Measurements from ENCODE around the gene USP47.

USP47 gene

GRCh38 chr11:11841723-11842420, at the start of gene USP47:
TSS of gene USP47 (plus strand) at chr11:11841972. CDS start at chr11:11842186, 214 bp downstream.
- H3K4me3 Mint-ChIP-seq = no peak within 1 kb of the TSS
- ATAC-seq (replicated peaks; ENCODE audit: extremely low read depth, poor library complexity, severe bottlenecking) (peak; percentile 86), DNase-seq (ENCODE audit: low spot score in 2 of 2) (peak; percentile 92 to 96)
- no peaks in the 10 kb centered on the region for H3K9me3 Mint-ChIP-seq
- H3K27ac Mint-ChIP-seq (ENCODE audit: low read depth) = no peak within 1 kb of the TSS
- peaks cover 7% of the 10 kb centered on the region for H3K36me3 Mint-ChIP-seq (ENCODE audit: insufficient read depth)
- H3K4me1 Mint-ChIP-seq = no peaks in the 10 kb centered on the region
- peaks cover 21% of the 10 kb centered on the region for H3K27me3 Mint-ChIP-seq

DNA sequence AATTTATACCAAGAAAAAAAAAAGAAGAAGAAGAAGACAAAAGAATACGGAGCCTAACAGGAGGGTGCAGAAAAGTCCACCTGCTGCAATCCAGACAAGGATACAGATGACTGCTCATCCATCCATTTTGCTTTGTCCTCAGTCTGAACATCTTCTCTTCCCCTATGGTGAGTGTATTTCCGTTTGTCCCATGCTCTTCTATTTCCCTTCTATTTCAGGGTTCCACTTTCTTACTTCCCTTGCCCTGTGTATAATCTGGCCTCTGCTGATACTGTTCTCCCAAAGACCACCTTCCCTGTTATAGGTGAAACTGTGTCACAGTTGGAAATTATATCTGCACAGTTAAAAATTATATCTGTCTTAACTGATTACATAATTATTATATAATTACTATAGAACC, 48.7 kb upstream of the USP47 start:
- DNase-seq (ENCODE audit: low spot score in 2 of 2) = no peak
- Mint-ChIP-seq H3K4me3 (no peak overlapping the region), H3K27me3 (peaks cover 32% of the 10 kb centered on the region), H3K27ac (ENCODE audit: low read depth) (no peak overlapping the region), H3K36me3 (ENCODE audit: insufficient read depth) (peaks cover 2% of the 10 kb centered on the region), H3K9me3 (no peaks in the 10 kb centered on the region), H3K4me1 (no peaks in the 10 kb centered on the region)
- no peak for ATAC-seq (replicated peaks; ENCODE audit: extremely low read depth, poor library complexity, severe bottlenecking)

- peak; percentile 62 to 71 for DNase-seq (ENCODE audit: low spot score in 2 of 2)
- Mint-ChIP-seq H3K9me3 (no peaks in the 10 kb centered on the region), H3K4me1 (no peaks in the 10 kb centered on the region), H3K27ac (ENCODE audit: low read depth) (no peak overlapping the region), H3K27me3 (peaks cover 29% of the 10 kb centered on the region), H3K4me3 (no peak overlapping the region), H3K36me3 (ENCODE audit: insufficient read depth) (peaks cover 2% of the 10 kb centered on the region)
- peak; percentile 72 for ATAC-seq (replicated peaks; ENCODE audit: extremely low read depth, poor library complexity, severe bottlenecking)
These were observed 43.0 kb upstream of the USP47 start for GRCh38 chr11:11798586-11799438.

DNA sequence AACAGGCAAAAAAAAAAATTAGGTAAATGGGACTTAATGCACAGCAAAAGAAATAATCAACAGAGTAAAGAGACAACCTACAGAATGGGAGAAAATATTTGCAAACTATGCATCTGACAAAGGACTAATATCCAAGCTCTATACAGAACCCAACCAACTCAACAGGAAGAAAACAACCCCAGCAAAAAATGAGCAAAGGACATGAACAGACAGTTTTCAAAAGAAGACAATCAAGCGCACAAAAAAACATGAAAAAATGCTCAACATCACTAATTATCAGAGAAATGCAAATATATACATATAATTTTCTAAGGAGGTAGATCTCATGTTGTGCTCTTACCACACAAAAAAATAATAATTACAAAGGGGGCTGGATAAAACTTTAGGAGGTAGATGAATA, 36.5 kb upstream of the USP47 start:
- ATAC-seq (replicated peaks; ENCODE audit: extremely low read depth, poor library complexity, severe bottlenecking) (no peak), DNase-seq (ENCODE audit: low spot score in 2 of 2) (no peak)
- Mint-ChIP-seq H3K27ac (ENCODE audit: low read depth) (no peak overlapping the region), H3K36me3 (ENCODE audit: insufficient read depth) (peaks cover 3% of the 10 kb centered on the region), H3K27me3 (no peaks in the 10 kb centered on the region), H3K4me3 (no peak overlapping the region), H3K9me3 (no peaks in the 10 kb centered on the region), H3K4me1 (peaks cover 15% of the 10 kb centered on the region)

GRCh38 chr11:11806074-11806473, 35.7 kb upstream of the USP47 start:
- H3K4me1 Mint-ChIP-seq = peaks cover 15% of the 10 kb centered on the region
- H3K9me3 Mint-ChIP-seq = no peaks in the 10 kb centered on the region
- H3K4me3 Mint-ChIP-seq = no peak overlapping the region
- no peak overlapping the region for H3K27ac Mint-ChIP-seq (ENCODE audit: low read depth)
- DNase-seq (ENCODE audit: low spot score in 2 of 2) = no peak
- peaks cover 3% of the 10 kb centered on the region for H3K36me3 Mint-ChIP-seq (ENCODE audit: insufficient read depth)
- H3K27me3 Mint-ChIP-seq = no peaks in the 10 kb centered on the region
- no peak for ATAC-seq (replicated peaks; ENCODE audit: extremely low read depth, poor library complexity, severe bottlenecking)

DNA sequence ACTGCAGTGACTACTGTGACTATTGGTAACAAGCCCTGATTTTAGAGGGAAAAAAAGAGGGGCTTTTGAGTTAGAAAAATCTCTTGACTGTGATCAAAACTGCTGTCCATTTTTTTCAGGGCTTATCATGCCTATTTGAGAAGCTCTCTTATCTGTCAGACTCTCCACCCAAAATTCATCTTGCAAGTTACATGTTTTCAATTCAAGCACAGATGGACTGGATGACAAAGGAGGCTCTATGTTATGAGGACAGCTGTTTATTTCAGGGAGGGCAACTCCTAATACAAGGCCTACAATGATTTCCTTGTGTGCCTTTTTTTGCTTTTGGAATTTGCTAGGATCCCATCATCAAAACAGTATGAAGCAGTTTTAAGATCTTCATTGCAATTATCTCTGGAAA, 35.2 kb upstream of the USP47 start:
- Mint-ChIP-seq H3K4me3 (no peak overlapping the region), H3K36me3 (ENCODE audit: insufficient read depth) (peaks cover 3% of the 10 kb centered on the region), H3K27me3 (no peaks in the 10 kb centered on the region), H3K27ac (ENCODE audit: low read depth) (no peak overlapping the region), H3K4me1 (peaks cover 15% of the 10 kb centered on the region), H3K9me3 (no peaks in the 10 kb centered on the region)
- ATAC-seq (replicated peaks; ENCODE audit: extremely low read depth, poor library complexity, severe bottlenecking) = no peak
- no peak for DNase-seq (ENCODE audit: low spot score in 2 of 2)

DNA sequence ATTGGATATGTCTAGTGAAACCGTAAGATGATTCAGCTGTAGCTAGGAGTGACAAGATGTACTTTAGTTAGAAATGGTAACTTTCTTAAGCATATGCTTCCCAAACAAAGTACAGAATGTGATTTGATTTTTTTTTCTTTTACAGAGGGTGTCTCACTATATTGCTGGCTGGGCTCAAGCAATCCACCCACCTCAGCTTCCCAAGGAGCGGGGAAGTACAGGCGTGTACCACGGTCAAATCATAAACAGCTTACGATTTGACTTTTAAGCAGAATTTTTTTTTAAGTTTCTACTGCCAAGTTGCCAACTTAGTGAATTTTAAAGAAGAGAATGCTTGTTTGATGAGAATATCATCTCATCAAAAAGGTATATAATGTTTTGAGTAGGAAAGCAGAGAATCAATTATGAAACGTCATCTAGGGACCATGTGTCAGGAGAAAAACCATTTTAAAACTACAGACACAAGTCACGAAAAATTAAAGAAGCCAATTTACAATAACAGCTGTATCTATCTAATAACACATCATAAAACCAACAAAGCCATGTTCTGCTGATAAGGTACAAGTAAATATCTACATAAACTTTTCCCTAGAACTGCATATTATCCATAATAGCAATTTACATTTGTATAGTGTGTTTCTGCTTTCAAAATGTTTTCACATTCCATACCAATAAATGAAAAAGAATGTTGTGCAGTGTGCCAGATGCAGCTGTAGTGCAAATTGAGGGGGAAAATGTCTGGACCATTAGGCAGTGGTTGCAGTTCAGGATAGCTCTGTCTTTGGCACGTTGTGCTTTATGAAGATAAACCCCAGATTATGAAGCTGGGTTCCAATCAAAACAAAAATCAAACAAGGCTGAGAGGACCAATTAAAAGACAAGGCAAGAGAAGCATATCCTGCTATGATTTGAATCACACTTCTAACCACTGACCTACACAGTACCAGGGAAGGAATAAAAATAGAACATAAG, 33.7 kb upstream of the USP47 start:
- H3K4me1 Mint-ChIP-seq = peaks cover 15% of the 10 kb centered on the region
- H3K4me3 Mint-ChIP-seq = no peak overlapping the region
- no peaks in the 10 kb centered on the region for H3K27me3 Mint-ChIP-seq
- ATAC-seq (replicated peaks; ENCODE audit: extremely low read depth, poor library complexity, severe bottlenecking) (no peak), DNase-seq (ENCODE audit: low spot score in 2 of 2) (no peak)
- H3K9me3 Mint-ChIP-seq = no peaks in the 10 kb centered on the region
- no peak overlapping the region for H3K27ac Mint-ChIP-seq (ENCODE audit: low read depth)
- peaks cover 3% of the 10 kb centered on the region for H3K36me3 Mint-ChIP-seq (ENCODE audit: insufficient read depth)

- DNase-seq (ENCODE audit: low spot score in 2 of 2) (no peak), ATAC-seq (replicated peaks; ENCODE audit: extremely low read depth, poor library complexity, severe bottlenecking) (no peak)
- Mint-ChIP-seq H3K36me3 (ENCODE audit: insufficient read depth) (peaks cover 3% of the 10 kb centered on the region), H3K4me3 (no peak overlapping the region), H3K27me3 (no peaks in the 10 kb centered on the region), H3K27ac (ENCODE audit: low read depth) (peak overlapping the region; percentile 16), H3K4me1 (peaks cover 15% of the 10 kb centered on the region), H3K9me3 (no peaks in the 10 kb centered on the region)
These were observed 32.7 kb upstream of the USP47 start for GRCh38 chr11:11808992-11809615.

DNA sequence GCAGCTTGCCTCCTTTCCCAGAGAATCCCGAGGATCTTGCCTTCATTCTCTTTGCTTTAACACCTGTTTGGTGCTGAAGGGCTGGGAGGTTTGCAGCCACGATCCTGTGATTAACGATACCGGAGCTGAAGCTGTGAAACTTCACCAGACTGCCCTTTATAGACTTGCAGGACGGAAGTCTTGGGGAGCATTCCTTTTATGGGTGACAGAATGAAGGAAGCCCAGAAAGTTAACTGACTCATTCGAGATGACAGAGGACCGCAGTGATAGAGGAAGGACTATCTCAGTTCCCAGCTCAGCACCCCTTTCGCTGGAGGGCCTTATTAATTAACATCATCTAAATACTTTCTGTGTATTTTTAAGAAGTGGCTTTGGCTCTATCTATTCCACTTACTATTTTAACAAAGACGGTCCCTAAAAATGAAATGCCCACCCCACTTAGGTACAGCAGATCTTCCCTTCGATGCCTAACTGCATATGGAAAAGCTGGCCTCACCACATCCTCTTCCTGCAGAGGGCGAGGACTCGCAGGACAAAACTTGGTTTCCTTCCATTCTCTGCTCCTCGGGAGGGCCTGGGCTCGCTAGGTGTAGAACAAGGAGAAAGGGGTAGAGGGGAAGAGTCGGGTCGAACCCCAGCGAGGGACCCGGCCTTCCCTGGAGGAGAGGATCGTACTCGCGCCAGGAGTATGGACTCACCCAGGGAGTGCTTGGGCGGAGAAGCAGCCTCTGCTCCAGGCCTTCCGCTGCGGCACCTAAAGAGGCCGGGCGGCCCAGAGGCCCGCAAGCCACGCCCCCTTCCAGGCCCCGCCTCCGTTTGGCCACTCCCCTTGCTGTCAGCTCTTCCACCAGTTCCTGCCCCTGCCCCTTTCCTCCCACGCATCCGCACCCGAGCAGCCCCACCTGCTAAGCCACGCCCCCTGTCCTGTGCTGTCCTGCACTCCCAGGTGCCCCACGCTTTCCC, 30.7 kb upstream of the USP47 start:
- H3K36me3 Mint-ChIP-seq (ENCODE audit: insufficient read depth) = peaks cover 3% of the 10 kb centered on the region

DNA sequence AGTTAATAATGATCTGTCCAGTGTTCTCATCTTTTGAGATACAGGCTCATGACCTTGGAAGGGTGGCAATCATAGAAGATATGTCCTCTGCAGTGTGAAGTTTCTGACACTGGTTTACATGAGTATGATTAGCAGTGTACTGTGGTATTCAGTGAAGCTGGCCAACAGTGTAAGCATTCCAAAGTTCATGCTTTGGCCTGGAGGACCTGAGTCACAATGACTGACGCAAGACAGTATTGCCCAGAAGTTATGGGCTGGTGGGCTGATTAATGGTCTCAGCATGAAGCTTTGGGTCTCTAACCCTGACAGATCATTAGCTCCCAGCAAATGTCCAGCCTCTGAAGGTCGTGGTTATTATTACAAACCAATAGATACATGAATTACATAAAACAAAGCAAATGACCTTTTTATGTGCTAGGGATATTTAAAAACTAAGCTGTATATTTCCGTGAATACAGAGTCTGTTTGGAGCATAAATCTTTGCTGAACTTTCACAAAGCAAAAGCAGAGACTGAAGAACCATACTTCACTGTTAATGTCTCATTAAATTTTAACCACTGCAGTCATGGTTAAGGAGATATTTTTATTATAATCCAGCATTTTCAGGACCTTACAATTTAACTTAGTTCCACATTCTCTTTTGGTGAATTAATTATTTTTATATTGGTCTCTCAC, 28.3 kb upstream of the USP47 start:
- peaks cover 3% of the 10 kb centered on the region for H3K36me3 Mint-ChIP-seq (ENCODE audit: insufficient read depth)
- ATAC-seq (replicated peaks; ENCODE audit: extremely low read depth, poor library complexity, severe bottlenecking) = no peak
- no peak overlapping the region for H3K27ac Mint-ChIP-seq (ENCODE audit: low read depth)
- no peaks in the 10 kb centered on the region for H3K9me3 Mint-ChIP-seq
- no peak overlapping the region for H3K4me3 Mint-ChIP-seq
- peaks cover 12% of the 10 kb centered on the region for H3K4me1 Mint-ChIP-seq
- no peak for DNase-seq (ENCODE audit: low spot score in 2 of 2)
- peaks cover 14% of the 10 kb centered on the region for H3K27me3 Mint-ChIP-seq

More for the DNA sequence above, 30.7 kb upstream of the USP47 start:
- H3K27me3 Mint-ChIP-seq = no peaks in the 10 kb centered on the region
- H3K9me3 Mint-ChIP-seq = no peaks in the 10 kb centered on the region
- no peak overlapping the region for H3K27ac Mint-ChIP-seq (ENCODE audit: low read depth)
- peaks cover 15% of the 10 kb centered on the region for H3K4me1 Mint-ChIP-seq
- DNase-seq (ENCODE audit: low spot score in 2 of 2) (no peak), ATAC-seq (replicated peaks; ENCODE audit: extremely low read depth, poor library complexity, severe bottlenecking) (no peak)
- no peak overlapping the region for H3K4me3 Mint-ChIP-seq
